ENCODE results near the gene DYRK1A. TPM values are rescaled to one million over a fixed set of nuclear protein-coding genes. Genes with fewer than 3 reads are reported as not detected.

Gene DYRK1A
- total RNA-seq, 4 donors from 2014 or later: 81.8 to 108 (median 87.4) TPM

DNA sequence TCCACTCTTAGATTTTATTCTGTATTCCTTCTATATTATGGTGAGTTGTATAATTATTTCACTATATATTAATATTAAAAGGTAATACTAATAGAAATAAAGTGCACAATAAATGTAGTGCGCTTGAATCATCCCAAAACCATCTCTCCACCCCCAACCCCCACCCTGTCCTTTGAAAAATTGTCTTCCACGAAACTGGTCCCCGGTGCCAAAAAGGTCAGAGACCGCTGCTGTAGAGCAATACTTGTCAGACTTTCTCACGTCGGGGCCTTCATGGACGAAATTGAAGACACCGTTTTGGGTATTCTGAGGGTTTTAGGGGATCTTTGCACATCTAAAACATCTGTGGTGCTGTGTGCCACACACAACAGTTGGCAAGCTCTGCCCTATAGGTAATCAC lies 19.6 kb downstream of the DYRK1A start:
- no peak for DNase-seq (ENCODE audit: extremely low spot score)
- Histone ChIP-seq H3K27ac (replicated peaks in 1 of 4) (no peak overlapping the region), H3K9me3 (peaks cover 0 to 5% (median 0%) of the 10 kb centered on the region in 4 donors), H3K36me3 (no peaks in the 10 kb centered on the region), H3K27me3 (no peaks in the 10 kb centered on the region), H3K4me3 (no peak overlapping the region), H3K4me1 (peaks cover 60 to 84% (median 81%) of the 10 kb centered on the region in 4 donors)
- WGBS: 69% methylated on average over 8 of the region's 8 CpGs
- TF ChIP-seq CTCF (IDR thresholded peaks at IDR 0.05) (no peak), POLR2AphosphoS5 (IDR thresholded peaks at IDR 0.05) (no peak), POLR2A (IDR thresholded peaks at IDR 0.05; ENCODE audit: low read depth) (no peak), EP300 (IDR thresholded peaks at IDR 0.05) (no peak)
- intact Hi-C loops (cut with DNase I): no loop called here

GRCh38 chr21:37389456-37389855 lies 22.9 kb downstream of the DYRK1A start:
- TF ChIP-seq CTCF (IDR thresholded peaks at IDR 0.05) (no peak), POLR2A (IDR thresholded peaks at IDR 0.05; ENCODE audit: low read depth) (no peak), POLR2AphosphoS5 (IDR thresholded peaks at IDR 0.05) (no peak), EP300 (IDR thresholded peaks at IDR 0.05) (no peak)
- Histone ChIP-seq H3K27ac (replicated peaks in 1 of 4) (no peak overlapping the region), H3K36me3 (no peaks in the 10 kb centered on the region), H3K4me3 (no peak overlapping the region), H3K27me3 (no peaks in the 10 kb centered on the region), H3K9me3 (peaks cover 0 to 2% (median 0%) of the 10 kb centered on the region in 4 donors), H3K4me1 (peaks cover 81 to 96% (median 94%) of the 10 kb centered on the region in 4 donors)
- WGBS: 81% methylated on average over 5 of the region's 5 CpGs
- no peak for DNase-seq (ENCODE audit: extremely low spot score)
- intact Hi-C loops (cut with DNase I): no loop called here

DNA sequence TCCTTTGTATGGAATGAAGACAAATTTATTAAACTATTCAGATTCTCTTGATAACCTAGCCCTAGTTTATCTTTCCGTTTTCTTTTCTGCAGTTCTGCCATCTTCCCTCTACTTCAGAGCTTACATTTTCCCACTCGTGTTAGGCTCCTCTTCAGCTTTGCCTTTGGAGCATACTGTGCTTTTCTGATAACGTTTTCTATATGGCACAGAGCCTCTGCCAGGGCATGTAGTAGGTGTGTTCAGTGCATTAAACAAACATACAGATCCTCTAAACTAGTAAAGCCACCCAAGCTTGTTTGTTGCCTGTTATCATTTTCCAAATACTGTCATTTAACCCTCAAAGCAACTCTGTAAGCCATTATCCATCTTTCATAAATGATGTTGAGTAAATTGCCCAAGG lies 25.1 kb downstream of the DYRK1A start:
- no peaks in the 10 kb centered on the region for H3K9me3 ChIP-seq
- H3K4me1 ChIP-seq: peaks cover 83 to 98% (median 96%) of the 10 kb centered on the region in 4 donors
- no peaks in the 10 kb centered on the region for H3K36me3 ChIP-seq
- TF ChIP-seq POLR2A (IDR thresholded peaks at IDR 0.05; ENCODE audit: low read depth) (no peak), POLR2AphosphoS5 (IDR thresholded peaks at IDR 0.05) (no peak), CTCF (IDR thresholded peaks at IDR 0.05) (no peak), EP300 (IDR thresholded peaks at IDR 0.05) (no peak)
- 59% methylated on average over 3 of the region's 3 CpGs for WGBS
- DNase-seq (ENCODE audit: extremely low spot score): no peak
- no peaks in the 10 kb centered on the region for H3K27me3 ChIP-seq
- H3K27ac ChIP-seq (replicated peaks in 1 of 4): no peak overlapping the region
- intact Hi-C loops (cut with DNase I): no loop called here
- no peak overlapping the region for H3K4me3 ChIP-seq

DNA sequence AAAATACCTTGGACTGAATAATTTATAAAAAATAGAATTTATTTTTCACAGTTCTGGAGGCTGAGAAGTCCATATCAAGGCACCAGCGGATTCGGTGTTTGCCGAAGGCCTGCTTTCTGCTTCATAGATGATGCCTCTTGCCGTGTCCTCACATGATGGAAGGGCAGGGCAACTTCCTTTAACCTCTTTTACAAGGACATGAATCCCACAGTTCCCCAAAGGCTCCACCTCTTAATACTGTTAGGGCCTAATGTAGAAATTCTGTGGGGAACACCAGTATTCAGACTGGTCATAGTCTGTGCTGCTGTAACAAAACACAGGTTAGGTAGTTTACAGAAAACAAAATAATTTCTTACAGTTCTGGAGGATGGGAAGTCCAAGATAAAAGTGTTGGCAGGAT lies 25.9 kb downstream of the DYRK1A start:
- peaks cover 83 to 98% (median 96%) of the 10 kb centered on the region in 4 donors for H3K4me1 ChIP-seq
- TF ChIP-seq EP300 (IDR thresholded peaks at IDR 0.05): no peak
- no peak for TF ChIP-seq POLR2AphosphoS5 (IDR thresholded peaks at IDR 0.05)
- TF ChIP-seq POLR2A (IDR thresholded peaks at IDR 0.05; ENCODE audit: low read depth): no peak
- no peak for TF ChIP-seq CTCF (IDR thresholded peaks at IDR 0.05)
- WGBS: 83% methylated on average over 4 of the region's 4 CpGs

GRCh38 chr21:37393030-37393429 lies 26.5 kb downstream of the DYRK1A start:
- Histone ChIP-seq H3K4me1 (peaks cover 82 to 98% (median 96%) of the 10 kb centered on the region in 4 donors), H3K27me3 (no peaks in the 10 kb centered on the region), H3K36me3 (no peaks in the 10 kb centered on the region), H3K4me3 (no peak overlapping the region), H3K9me3 (no peaks in the 10 kb centered on the region), H3K27ac (replicated peaks in 1 of 4) (no peak overlapping the region)
- intact Hi-C loops (cut with DNase I): no loop called here
- WGBS: 98% methylated on average over 2 of the region's 2 CpGs
- TF ChIP-seq EP300 (IDR thresholded peaks at IDR 0.05) (no peak), CTCF (IDR thresholded peaks at IDR 0.05) (no peak), POLR2A (IDR thresholded peaks at IDR 0.05; ENCODE audit: low read depth) (no peak), POLR2AphosphoS5 (IDR thresholded peaks at IDR 0.05) (no peak)
- no peak for DNase-seq (ENCODE audit: extremely low spot score)

More for the DNA sequence above, 25.9 kb downstream of the DYRK1A start:
- no peaks in the 10 kb centered on the region for H3K27me3 ChIP-seq
- H3K9me3 ChIP-seq: no peaks in the 10 kb centered on the region
- DNase-seq (ENCODE audit: extremely low spot score): no peak
- intact Hi-C loops (cut with DNase I): no loop called here
- no peak overlapping the region for H3K4me3 ChIP-seq
- no peaks in the 10 kb centered on the region for H3K36me3 ChIP-seq
- H3K27ac ChIP-seq (replicated peaks in 1 of 4): no peak overlapping the region

Data from esophagus muscularis mucosa (tissue), 4 donors.